HepG2 (cell line): Measurements from ENCODE around the gene PEAK3. TPM values are rescaled to one million over a fixed set of nuclear protein-coding genes. Genes with fewer than 3 reads are reported as not detected.

Source experiments
- CHCHD3 ChIP-seq: sonication (generic); formaldehyde crosslinking; IDR thresholded peaks from 2 replicates; pipeline ENCODE4 v1.8.0; 2022; ENCODE audit warnings: mild to moderate bottlenecking, missing genetic modification reagents, moderate library complexity
- ETV5 ChIP-seq: IDR thresholded peaks from 2 replicates; pipeline ENCODE4 v1.6.1; 2018; ENCODE audit warnings: missing biosample characterization, missing genetic modification reagents, inconsistent platforms, borderline replicate concordance
- KMT2A ChIP-seq: sonication (generic); formaldehyde crosslinking; IDR thresholded peaks from 2 replicates; pipeline ENCODE4 v1.4.0; 2020; ENCODE audit warnings: missing genetic modification reagents
- NFKBIZ ChIP-seq: IDR thresholded peaks from 2 replicates; pipeline ENCODE4 v1.6.1; 2018; ENCODE audit warnings: missing genetic modification reagents, missing compliant biosample characterization
- RAD21 ChIP-seq: fragments of 450-650 bp; formaldehyde crosslinking; IDR thresholded peaks from 2 replicates; pipeline ENCODE4 v1.5.0; 2020; ENCODE audit warnings: mild to moderate bottlenecking
- SMAD1 ChIP-seq: sonication (generic); formaldehyde crosslinking; IDR thresholded peaks from 2 replicates; pipeline ENCODE4 v1.4.0; 2020; ENCODE audit warnings: missing genetic modification reagents, low read depth, mild to moderate bottlenecking, borderline replicate concordance
- SP5 ChIP-seq: IDR thresholded peaks from 2 replicates; pipeline ENCODE4 v1.6.1; 2016; ENCODE audit warnings: low read depth, borderline replicate concordance
- TFDP2 ChIP-seq: sonication (generic); formaldehyde crosslinking; IDR thresholded peaks from 2 replicates; pipeline ENCODE4 v1.4.0; 2020; ENCODE audit warnings: missing genetic modification reagents
- ZFP36L1 ChIP-seq: sonication (generic); formaldehyde crosslinking; IDR thresholded peaks from 2 replicates; pipeline ENCODE4 v1.8.0; 2022; ENCODE audit warnings: mild to moderate bottlenecking, missing genetic modification reagents, moderate library complexity
- ZFP37 ChIP-seq: sonication (generic); formaldehyde crosslinking; IDR thresholded peaks from 2 replicates; pipeline ENCODE4 v1.4.0; 2020; ENCODE audit warnings: missing genetic modification reagents, borderline replicate concordance
- ZNF124 ChIP-seq: sonication (generic); formaldehyde crosslinking; IDR thresholded peaks from 2 replicates; pipeline ENCODE4 v1.4.0; 2020; ENCODE audit warnings: missing genetic modification reagents
- ZNF282 ChIP-seq: fragments of 450-650 bp; IDR thresholded peaks from 2 replicates; pipeline ENCODE4 v1.6.1; 2018; ENCODE audit not compliant: partially characterized antibody
- ZNF343 ChIP-seq: sonication (generic); formaldehyde crosslinking; IDR thresholded peaks from 2 replicates; pipeline ENCODE4 v1.4.0; 2020; ENCODE audit warnings: mild to moderate bottlenecking, missing genetic modification reagents
- ZNF407 ChIP-seq: sonication (generic); formaldehyde crosslinking; IDR thresholded peaks from one replicate; pipeline ENCODE4 v1.5.1; 2020; ENCODE audit warnings: mild to moderate bottlenecking, missing genetic modification reagents; ENCODE audit errors: not compliant biosample characterization
- ZNF430 ChIP-seq: sonication (generic); formaldehyde crosslinking; IDR thresholded peaks from 2 replicates; pipeline ENCODE4 v1.9.0; 2021; ENCODE audit warnings: mild to moderate bottlenecking, missing genetic modification reagents
- ZNF629 ChIP-seq: sonication (generic); formaldehyde crosslinking; conservative IDR thresholded peaks from 2 replicates; pipeline ENCODE4 v1.5.0; 2020; ENCODE audit warnings: missing genetic modification reagents
- ZNF773 ChIP-seq: sonication (generic); formaldehyde crosslinking; IDR thresholded peaks from 2 replicates; pipeline ENCODE4 v1.4.0; 2020; ENCODE audit warnings: missing genetic modification reagents, borderline replicate concordance
- ZNF891 ChIP-seq: sonication (generic); formaldehyde crosslinking; IDR thresholded peaks from 2 replicates; pipeline ENCODE4 v1.5.0; 2020; ENCODE audit warnings: mild to moderate bottlenecking, missing genetic modification reagents
- ZUFSP ChIP-seq: sonication (generic); formaldehyde crosslinking; IDR thresholded peaks from 2 replicates; pipeline ENCODE4 v1.9.0; 2021; ENCODE audit warnings: missing genetic modification reagents, mild to moderate bottlenecking, borderline replicate concordance
- polyA plus RNA-seq, 8 experiments: library from polyadenylated mRNA; depleted of rRNA in 3 of 8; stranded (reverse) in 7 of 8; unstranded in 1 of 8; fragments of >200 nt; fragmentation: Illumina TruSeq in 4 of 8; extraction: Trizol in 4 of 8; gene quantifications; 2 replicates each; pipeline versions ENCODE4 v1.2.1 to v1.2.3, GENCODE V29; 2011 to 2016; ENCODE audit warnings: low read depth in 4 of 8, missing spikeins in 1 of 8, mixed read lengths in 1 of 8; ENCODE audit not compliant: insufficient read depth in 1 of 8
- total RNA-seq, 5 experiments: library from RNA; depleted of rRNA; stranded (reverse); fragments of >200 nt; fragmentation: Illumina TruSeq; extraction: Trizol; gene quantifications; 2 replicates each; pipeline ENCODE4 v1.2.3, GENCODE V29; 2016; ENCODE audit warnings: low read depth in 1 of 5

The PEAK3 gene
- total and polyA plus RNA-seq, 2 of the 13 experiments (the other 11 are each of a cell fraction or from before 2014, with no cell fraction given) = not detected

GRCh38 chr19:2266183-2266993, 15.6 kb downstream of the PEAK3 start (continued):
- TF ChIP-seq CHCHD3 (CRISPR knock-in tag) (no peak), ZNF124 (no peak), ZFP37 (CRISPR knock-in tag) (no peak), ZUFSP (CRISPR knock-in tag) (no peak), NFKBIZ (CRISPR knock-in tag) (no peak), ZNF343 (CRISPR knock-in tag) (no peak), ZNF407 (CRISPR knock-in tag) (no peak), TFDP2 (no peak), SMAD1 (CRISPR knock-in tag) (no peak), ZNF891 (peak; percentile 62; the same call in 1 of the 2 replicates), ZFP36L1 (no peak), ZNF282 (no peak), ETV5 (CRISPR knock-in tag) (peak; percentile 60; the same call in 1 of the 2 replicates), ZNF773 (no peak), KMT2A (CRISPR knock-in tag) (no peak), RAD21 (CRISPR knock-in tag) (no peak), ZNF629 (CRISPR knock-in tag) (no peak), SP5 (peak; percentile 30; the same call in 1 of the 2 replicates), ZNF430 (CRISPR knock-in tag) (no peak)
